Measurements from ENCODE around the gene NOTO. TPM values are rescaled to one million over a fixed set of nuclear protein-coding genes. Genes with fewer than 3 reads are reported as not detected.

NOTO gene
- total and polyA plus RNA-seq, 2 donors (not counting 3 experiments of a cell fraction or from before 2014, with no cell fraction given) = not detected

- Histone ChIP-seq H3K4me2 (ENCODE audit: insufficient read depth, low read length) (no peak overlapping the region), H3K36me3 (ENCODE audit: control insufficient read depth in 2 of 2, extremely low read depth in 1 of 2, insufficient read depth in 2 of 2, low read length in 2 of 2) (peaks cover 2 to 4% of the 10 kb centered on the region in 2 experiments), H3K27ac (ENCODE audit: insufficient read depth, low read depth, low read length) (no peak overlapping the region), H3K9me3 (replicated peaks; ENCODE audit: control insufficient read depth, insufficient read depth, low read length) (no peaks in the 10 kb centered on the region), H3K27me3 (ENCODE audit: control insufficient read depth in 2 of 2, insufficient read depth in 2 of 2, low read length in 2 of 2) (no peaks in the 10 kb centered on the region), H4K20me1 (replicated peaks; ENCODE audit: control insufficient read depth, extremely low read depth, insufficient read depth, low read length) (no peaks in the 10 kb centered on the region), H3K4me1 (ENCODE audit: control insufficient read depth, extremely low read depth, insufficient read depth, low read length) (peaks cover 9% of the 10 kb centered on the region), H3K79me2 (ENCODE audit: control insufficient read depth, insufficient read depth, low read length) (peaks cover 16% of the 10 kb centered on the region), H2AFZ (ENCODE audit: low read depth, low read length) (no peak overlapping the region), H3K9ac (replicated peaks; ENCODE audit: extremely low read depth, insufficient read depth, low read length) (no peak overlapping the region), H3K4me3 (replicated peaks in 1 of 3; ENCODE audit: insufficient read depth in 1 of 3, low read depth in 1 of 3, low read length in 3 of 3) (no peak overlapping the region), H3K9me1 (replicated peaks; ENCODE audit: control insufficient read depth, extremely low read depth, insufficient read depth, low read length) (no peaks in the 10 kb centered on the region)
- dilution Hi-C loops (cut with MboI; ENCODE audit: extremely low pct_ligation_motif_present, low sequenced_read_pairs) = no loop called here
- no peak for DNase-seq (ENCODE audit: low read depth, low spot score)
- BruUV-seq (replicated peaks) = no TSS peak
- ChIA-PET CTCF (interaction anchor here (1.0 kb wide), 1 partner anchor 330 kb away, joined by 3 read pairs; no protein-coding TSS in a partner anchor), POLR2A (no interaction called here)
- no peak for FAIRE-seq
- TF ChIP-seq GATA2 (IDR thresholded peaks at IDR 0.05; ENCODE audit: insufficient read depth, insufficient read length, low read depth, low read length) = no peak
- TF ChIP-seq MYC (IDR thresholded peaks at IDR 0.05; ENCODE audit: low read depth, low read length) = no peak
- TF ChIP-seq POLR2A (IDR thresholded peaks at IDR 0.05; ENCODE audit: low read depth, low read length) = no peak
- no peak for TF ChIP-seq FOS (IDR thresholded peaks at IDR 0.05; ENCODE audit: borderline replicate concordance, insufficient read depth, low read length)
- TF ChIP-seq JUN (IDR thresholded peaks at IDR 0.05; ENCODE audit: borderline replicate concordance, insufficient read depth, insufficient read length, low read depth) = no peak
- TF ChIP-seq POLR2AphosphoS5 (IDR thresholded peaks at IDR 0.05; ENCODE audit: insufficient read depth, low read depth, low read length) = no peak
- no peak for TF ChIP-seq EZH2 (IDR thresholded peaks at IDR 0.05; ENCODE audit: borderline replicate concordance, low read depth, low read length, severe bottlenecking)
- TF ChIP-seq CTCF (IDR thresholded peaks at IDR 0.05; ENCODE audit: extremely low read depth in 1 of 2, insufficient read depth in 1 of 2, low read depth in 1 of 2, low read length in 2 of 2) = no peak
- TF ChIP-seq MAX (IDR thresholded peaks at IDR 0.05; ENCODE audit: insufficient read depth, insufficient read length) = no peak
- intact Hi-C loops (cut with micrococcal nuclease) = no loop called here
Measured at GRCh38 chr2:73217826-73218225, 15.5 kb downstream of the NOTO start.

All from endothelial cell of umbilical vein (primary cell).